22Rv1 (cell line): Measurements from ENCODE around the gene WSB1.

Source experiments
- ZFX ChIP-seq: fragments of 450-650 bp; IDR thresholded peaks from 2 replicates; pipeline ENCODE4 v1.6.1; 2017; ENCODE audit warnings: antibody characterized with exemption, borderline replicate concordance
- TF ChIP-seq, protein P1 (sequence below): fragments of 450-650 bp; IDR thresholded peaks from 2 replicates; pipeline ENCODE4 v1.5.1; 2017; ENCODE audit warnings: mild to moderate bottlenecking

DNA sequence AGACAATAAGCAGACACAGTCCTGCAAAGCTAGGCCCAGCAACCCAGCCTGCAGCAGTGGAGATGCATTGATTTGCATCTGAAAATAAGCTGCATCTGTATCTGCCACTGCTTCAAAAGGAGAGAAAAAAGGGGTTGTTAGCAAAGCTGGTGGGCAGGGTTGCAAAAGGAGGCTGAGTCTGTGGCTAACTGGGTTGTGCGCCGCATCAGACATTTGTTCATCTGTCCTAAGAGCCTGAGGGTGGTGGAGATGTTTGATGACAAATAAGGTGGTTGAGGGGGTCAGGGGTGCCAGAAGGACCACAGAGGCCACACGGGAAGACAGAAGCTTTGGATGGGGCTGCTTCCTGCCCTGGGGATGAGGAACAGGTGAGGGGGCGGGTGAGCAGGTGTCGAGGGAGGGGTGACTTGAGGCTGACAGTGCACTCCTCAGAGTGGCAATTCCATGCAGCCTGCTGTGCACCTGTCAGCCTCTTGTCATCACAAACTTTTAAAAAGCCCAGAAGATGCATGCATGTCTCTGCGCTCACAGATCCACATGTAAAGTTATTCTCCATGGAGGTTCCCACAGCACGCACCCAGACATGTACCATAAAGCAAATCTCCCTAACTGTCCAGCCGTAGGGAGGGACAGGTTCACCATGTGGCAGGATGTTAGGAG is 35.4 kb downstream of the WSB1 start:
- TF ChIP-seq, protein P1, sequence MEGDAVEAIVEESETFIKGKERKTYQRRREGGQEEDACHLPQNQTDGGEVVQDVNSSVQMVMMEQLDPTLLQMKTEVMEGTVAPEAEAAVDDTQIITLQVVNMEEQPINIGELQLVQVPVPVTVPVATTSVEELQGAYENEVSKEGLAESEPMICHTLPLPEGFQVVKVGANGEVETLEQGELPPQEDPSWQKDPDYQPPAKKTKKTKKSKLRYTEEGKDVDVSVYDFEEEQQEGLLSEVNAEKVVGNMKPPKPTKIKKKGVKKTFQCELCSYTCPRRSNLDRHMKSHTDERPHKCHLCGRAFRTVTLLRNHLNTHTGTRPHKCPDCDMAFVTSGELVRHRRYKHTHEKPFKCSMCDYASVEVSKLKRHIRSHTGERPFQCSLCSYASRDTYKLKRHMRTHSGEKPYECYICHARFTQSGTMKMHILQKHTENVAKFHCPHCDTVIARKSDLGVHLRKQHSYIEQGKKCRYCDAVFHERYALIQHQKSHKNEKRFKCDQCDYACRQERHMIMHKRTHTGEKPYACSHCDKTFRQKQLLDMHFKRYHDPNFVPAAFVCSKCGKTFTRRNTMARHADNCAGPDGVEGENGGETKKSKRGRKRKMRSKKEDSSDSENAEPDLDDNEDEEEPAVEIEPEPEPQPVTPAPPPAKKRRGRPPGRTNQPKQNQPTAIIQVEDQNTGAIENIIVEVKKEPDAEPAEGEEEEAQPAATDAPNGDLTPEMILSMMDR = no peak
- no peak for TF ChIP-seq ZFX
